Ascending aorta (tissue), 2 donors: ENCODE data around the gene KCNN3. TPM values are rescaled to one million over a fixed set of nuclear protein-coding genes. Genes with fewer than 3 reads are reported as not detected.

Source experiments
- DNase-seq, 2 donors: peaks; one replicate each; pipeline ENCODE4 v3.0.0-alpha.2; 2019; ENCODE audit warnings: low spot score in 2 of 2
- H3K27ac ChIP-seq, 2 donors: fragments of 200-600 bp; sonication (generic); one replicate each; pipeline ENCODE4 v1.5.1; 2016 to 2017; ENCODE audit warnings: mild to moderate bottlenecking in 1 of 2
- H3K27me3 ChIP-seq: fragments of 200-600 bp; sonication (generic); one replicate; pipeline ENCODE4 v1.5.1; 2017
- H3K36me3 ChIP-seq, 2 donors: fragments of 200-600 bp; sonication (generic); one replicate each; pipeline ENCODE4 v1.5.1; 2016
- H3K4me1 ChIP-seq, 2 donors: fragments of 200-600 bp; sonication (generic); one replicate each; pipeline ENCODE4 v1.5.1; 2016 to 2017; ENCODE audit warnings: mild to moderate bottlenecking in 1 of 2
- H3K4me3 ChIP-seq, 2 donors: fragments of 200-600 bp; sonication (generic); one replicate each; pipeline ENCODE4 v1.5.1; 2016 to 2017; ENCODE audit warnings: mild to moderate bottlenecking in 1 of 2
- H3K9me3 ChIP-seq, 2 donors: fragments of 200-600 bp; sonication (generic); one replicate each; pipeline ENCODE4 v1.5.1; 2016
- CTCF ChIP-seq, 3 experiments: fragments of 200-600 bp in 2 of 3; fragments of 450-650 bp in 1 of 3; sonication (generic) in 2 of 3; IDR thresholded peaks; one replicate each; pipeline ENCODE4 v1.5.1; 2016 to 2019; ENCODE audit warnings: antibody characterized with exemption in 3 of 3, mild to moderate bottlenecking in 1 of 3, moderate library complexity in 1 of 3
- intact Hi-C: fragments of 100-400 bp; cut with DNase I; formaldehyde crosslinking; loops from one replicate; pipeline ENCODE4 v1.15.1; 2023
- total RNA-seq: library from RNA; depleted of rRNA; stranded (reverse); fragments of >200 nt; gene quantifications from one replicate; pipeline ENCODE4 v1.1.0, GENCODE V29; 2016

Gene KCNN3
- total RNA-seq, 1 donor from 2014 or later, result 24.6 TPM

DNA sequence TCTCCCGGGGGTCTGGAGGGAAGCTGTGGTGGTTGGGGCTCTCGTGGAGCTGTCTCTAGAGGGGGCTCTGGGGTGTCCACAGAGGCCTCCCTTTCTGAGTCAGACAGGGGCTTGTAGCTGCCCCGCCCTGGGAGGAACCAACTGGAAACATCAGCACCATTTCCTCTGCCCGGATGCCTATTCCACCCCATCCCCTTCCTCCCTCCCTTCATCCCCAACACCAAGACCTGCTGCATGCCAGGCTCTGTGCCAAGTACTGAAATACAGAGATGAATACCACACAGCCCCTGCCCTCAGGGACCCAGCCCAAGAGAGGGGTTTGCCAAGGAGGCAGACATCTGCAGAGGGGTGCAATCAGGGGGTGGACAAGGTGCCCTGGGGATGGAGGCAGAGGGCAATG is 136.5 kb downstream of the KCNN3 start:
- DNase-seq, result no peak
- H3K36me3 ChIP-seq, result no peaks in the 10 kb centered on the region

DNA sequence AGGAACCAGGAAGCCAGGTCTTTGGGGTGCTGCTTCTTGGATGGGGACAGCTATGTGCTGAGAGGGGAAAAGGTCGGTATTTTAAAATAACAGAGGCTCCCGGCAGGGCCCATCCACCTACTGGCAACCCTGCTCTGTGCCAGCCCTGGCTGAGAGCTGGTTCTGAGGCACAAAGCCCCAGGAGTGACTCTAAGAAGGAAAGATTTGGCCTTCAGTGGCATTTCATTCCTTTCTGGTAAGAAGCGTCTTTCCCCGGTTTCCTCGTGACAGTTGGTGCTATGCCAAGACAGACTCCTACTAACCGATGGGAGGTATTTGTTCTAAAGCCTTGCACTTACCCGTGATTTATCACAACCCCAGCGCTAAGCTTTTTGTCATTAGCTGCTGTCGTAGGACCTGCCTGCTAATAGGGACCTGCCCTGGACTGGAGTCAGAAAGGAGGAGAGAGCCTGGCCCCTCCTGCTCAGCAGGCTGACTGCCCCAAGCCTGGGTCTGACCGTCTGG is 139.0 kb downstream of the KCNN3 start:
- Histone ChIP-seq H3K27me3 (no peaks in the 10 kb centered on the region), H3K4me1 (peaks cover 0 to 10% of the 10 kb centered on the region in 2 donors), H3K36me3 (no peaks in the 10 kb centered on the region), H3K4me3 (no peak overlapping the region), H3K9me3 (no peaks in the 10 kb centered on the region), H3K27ac (peak overlapping the region; percentile 29 to 53)
- no peak for TF ChIP-seq CTCF (IDR thresholded peaks at IDR 0.05)
- no peak for DNase-seq
- intact Hi-C loops, result no loop called here

More for the DNA sequence above, 136.5 kb downstream of the KCNN3 start:
- Histone ChIP-seq H3K27ac (no peak overlapping the region), H3K27me3 (no peaks in the 10 kb centered on the region), H3K4me1 (peaks cover 0 to 4% of the 10 kb centered on the region in 2 donors), H3K4me3 (no peak overlapping the region), H3K9me3 (no peaks in the 10 kb centered on the region)
- intact Hi-C loops, result no loop called here
- TF ChIP-seq CTCF (IDR thresholded peaks at IDR 0.05), result no peak

GRCh38 chr1:154730259-154730658 is 139.8 kb downstream of the KCNN3 start:
- TF ChIP-seq CTCF (IDR thresholded peaks at IDR 0.05), result no peak
- Histone ChIP-seq H3K4me3 (no peak overlapping the region), H3K4me1 (peaks cover 0 to 10% of the 10 kb centered on the region in 2 donors), H3K27me3 (no peaks in the 10 kb centered on the region), H3K9me3 (no peaks in the 10 kb centered on the region), H3K27ac (peak overlapping the region; percentile 29 to 53), H3K36me3 (no peaks in the 10 kb centered on the region)
- intact Hi-C loops, result no loop called here
- DNase-seq, result no peak

GRCh38 chr1:154729577-154729976 is 140.5 kb downstream of the KCNN3 start:
- H3K4me1 ChIP-seq, result peaks cover 0 to 10% of the 10 kb centered on the region in 2 donors
- H3K4me3 ChIP-seq, result no peak overlapping the region
- no peak for DNase-seq
- TF ChIP-seq CTCF (IDR thresholded peaks at IDR 0.05), result no peak
- intact Hi-C loops, result no loop called here
- H3K27ac ChIP-seq, result no peak overlapping the region
- H3K27me3 ChIP-seq, result no peaks in the 10 kb centered on the region
- no peaks in the 10 kb centered on the region for H3K9me3 ChIP-seq
- no peaks in the 10 kb centered on the region for H3K36me3 ChIP-seq

DNA sequence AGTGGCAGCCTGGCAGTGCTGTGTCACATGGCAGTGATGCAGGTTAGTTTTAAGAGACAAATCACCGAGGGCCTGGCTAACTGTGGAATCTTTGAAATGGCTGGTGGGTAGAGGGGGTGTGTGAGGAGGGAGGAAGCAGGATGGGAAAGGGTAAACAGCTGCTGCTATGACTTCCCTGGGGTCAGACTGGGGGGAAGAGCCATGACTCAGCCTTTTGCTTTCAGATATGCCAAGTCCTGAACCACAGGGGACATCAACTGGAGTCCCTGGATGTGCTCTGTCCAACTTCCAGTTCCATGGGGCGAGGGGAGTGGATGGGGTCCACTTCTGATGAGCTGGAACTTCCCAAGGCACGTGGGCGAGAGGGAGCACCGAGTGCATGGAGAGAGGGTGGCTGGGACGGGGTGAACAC is 141.0 kb downstream of the KCNN3 start:
- no peaks in the 10 kb centered on the region for H3K36me3 ChIP-seq
- no peaks in the 10 kb centered on the region for H3K9me3 ChIP-seq
- intact Hi-C loops, result no loop called here
- peaks cover 0 to 10% of the 10 kb centered on the region in 2 donors for H3K4me1 ChIP-seq
- TF ChIP-seq CTCF (IDR thresholded peaks at IDR 0.05), result no peak
- no peak for DNase-seq
- no peak overlapping the region for H3K4me3 ChIP-seq
- H3K27me3 ChIP-seq, result no peaks in the 10 kb centered on the region
- no peak overlapping the region for H3K27ac ChIP-seq
